HT1080 (cell line): ENCODE data around the gene EEF1AKMT3. TPM values are rescaled to one million over a fixed set of nuclear protein-coding genes. Genes with fewer than 3 reads are reported as not detected.

Experiments used
- DNase-seq: peaks from one replicate; pipeline ENCODE4 v3.0.0-alpha.2; 2015; ENCODE audit warnings: low read depth
- total RNA-seq: library from RNA; depleted of rRNA; stranded (reverse); fragments of >200 nt; shearing (Covaris generic); gene quantifications from 2 replicates; pipeline ENCODE4 v1.2.3, GENCODE V29; 2014

Gene EEF1AKMT3
- total RNA-seq, 1 experiment from 2014 or later = 7.0 TPM

DNA sequence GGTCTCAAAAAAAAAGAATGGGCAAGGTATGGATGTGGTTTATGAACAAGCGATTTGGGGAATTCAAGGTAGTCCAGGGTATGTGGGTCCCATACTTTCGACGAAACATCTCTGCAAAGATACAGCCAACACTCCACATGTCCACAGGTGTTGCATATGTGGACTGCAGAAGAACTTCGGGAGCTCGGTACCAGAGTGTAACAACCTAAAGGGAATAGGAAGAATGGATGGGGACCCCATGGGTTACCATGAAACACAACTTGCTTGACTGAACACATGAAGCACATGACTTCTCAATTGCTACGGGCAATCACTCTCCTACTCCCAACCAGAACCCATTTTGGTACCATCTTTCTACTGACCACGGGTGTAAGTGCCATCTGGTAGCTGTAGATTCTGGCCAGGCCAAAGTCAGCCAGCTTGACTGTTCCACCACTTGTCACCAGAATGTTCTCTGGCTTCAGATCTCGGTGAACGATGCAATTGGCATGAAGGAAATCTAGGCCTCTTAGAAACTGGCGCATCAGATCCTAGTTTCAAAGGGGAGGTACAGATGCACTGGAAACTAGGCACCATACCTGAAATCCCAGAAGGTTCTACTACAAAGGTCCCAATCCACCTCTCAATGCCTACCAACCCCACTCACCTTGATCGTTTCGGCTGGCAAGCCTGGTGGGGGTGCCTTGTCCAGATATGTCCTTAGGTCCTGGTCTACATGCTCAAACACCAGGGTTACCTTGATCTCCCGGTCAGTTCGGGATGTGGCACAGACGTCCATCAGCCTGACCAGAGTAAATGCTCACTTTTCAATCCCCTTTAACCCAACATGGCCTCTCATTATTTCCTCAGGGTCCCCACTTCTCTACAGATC lies 21.6 kb upstream of the EEF1AKMT3 start:
- no peak for DNase-seq

DNA sequence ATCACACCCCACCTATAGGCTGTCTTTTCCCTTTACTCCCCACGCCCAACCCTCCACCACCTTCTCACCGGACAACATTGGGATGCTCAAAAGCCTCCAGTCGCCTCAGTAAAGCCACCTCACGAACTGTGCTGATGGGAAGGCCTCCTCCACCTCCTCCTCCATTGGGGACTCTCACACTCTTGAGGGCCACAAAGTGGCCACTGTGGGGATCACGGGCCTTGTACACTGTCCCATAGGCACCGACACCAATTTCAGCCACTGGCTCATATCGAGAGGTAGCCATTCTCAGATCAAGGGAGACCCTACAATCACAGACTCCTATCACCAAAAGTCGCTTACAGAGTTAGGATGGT lies 21.0 kb upstream of the EEF1AKMT3 start:
- DNase-seq = no peak

GRCh38 chr12:57751788-57752667 lies 20.4 kb upstream of the EEF1AKMT3 start, which contains the start of gene CDK4:
Gene CDK4 (minus strand): TSS chr12:57752310. CDS start chr12:57751717, 593 bp downstream.
- DNase-seq = peak; percentile 100

DNA sequence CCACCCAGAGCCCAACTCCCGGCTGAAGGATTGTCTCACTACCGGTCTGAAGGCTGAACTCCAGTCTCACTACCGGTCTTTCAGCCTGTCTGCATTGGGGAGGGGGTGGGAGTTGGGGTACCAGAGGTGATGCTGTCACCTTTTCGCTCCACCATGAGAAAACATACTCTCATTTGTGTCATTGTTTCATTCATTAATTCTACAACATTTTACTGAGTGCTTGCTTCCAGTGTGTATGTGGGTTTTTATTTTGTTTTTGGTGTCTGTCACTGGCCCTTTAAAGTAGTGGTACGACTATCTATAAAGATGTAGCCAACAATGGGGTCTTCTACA lies 19.8 kb upstream of the EEF1AKMT3 start:
- no peak for DNase-seq

- DNase-seq = no peak
These were observed 18.6 kb upstream of the EEF1AKMT3 start for GRCh38 chr12:57753756-57754337.

DNA sequence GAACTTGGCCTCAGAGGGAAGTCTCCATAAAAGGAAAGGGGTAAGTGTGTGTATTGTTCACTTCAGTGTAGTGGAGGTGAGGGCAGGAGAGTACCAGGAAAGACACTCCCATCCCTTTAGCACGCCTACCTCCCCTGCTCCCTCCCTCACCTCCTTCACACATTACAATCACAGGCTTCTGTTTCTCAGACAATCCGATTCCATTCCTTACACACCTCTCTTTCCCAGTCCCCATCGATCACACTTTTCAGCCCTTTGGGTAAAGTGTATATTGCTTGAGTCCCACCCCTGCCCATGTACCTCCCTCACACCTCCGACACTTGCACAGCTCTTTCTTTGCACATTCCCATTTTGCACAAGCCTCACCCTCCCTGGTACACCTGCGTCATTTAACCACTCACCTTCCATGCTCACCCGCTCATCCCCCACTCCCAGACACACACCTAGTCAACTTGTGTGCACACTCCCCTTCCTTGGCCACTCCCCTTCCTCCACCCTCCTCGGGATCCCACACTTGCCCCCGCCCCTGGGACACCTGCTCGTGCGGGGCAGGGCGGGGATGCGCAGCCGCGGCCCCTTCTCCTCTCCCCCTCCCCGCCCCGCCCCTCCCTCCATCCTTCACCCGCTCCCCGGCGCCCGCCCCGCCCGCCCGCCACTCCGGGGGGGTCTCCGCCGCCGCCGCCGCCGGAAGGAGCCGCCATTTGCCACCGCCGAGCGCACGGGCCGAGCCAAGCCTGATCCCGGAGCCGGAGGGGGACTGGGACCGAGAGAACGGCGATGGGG lies 17.8 kb upstream of the EEF1AKMT3 start, which contains the start of gene MARCHF9:
MARCHF9 (plus strand) TSS at position 693 of the 783 bp plus-strand sequence. CDS start 426 bp downstream, outside the sequence.
- peak; percentile 42 for DNase-seq

DNA sequence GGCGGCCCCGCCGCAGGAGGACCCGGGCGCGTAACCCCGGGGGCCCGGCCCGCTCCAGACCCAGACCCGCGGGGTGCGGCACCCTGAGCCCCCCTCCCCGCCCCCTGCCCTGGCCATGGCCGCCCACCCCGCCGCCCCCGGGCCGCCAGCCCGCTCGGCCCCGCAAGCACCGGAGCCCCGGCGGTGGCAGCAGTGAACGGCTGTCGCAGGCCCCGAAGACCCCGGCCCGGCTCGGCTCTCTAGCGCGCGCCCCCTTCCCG lies 17.3 kb upstream of the EEF1AKMT3 start:
- no peak for DNase-seq

DNA sequence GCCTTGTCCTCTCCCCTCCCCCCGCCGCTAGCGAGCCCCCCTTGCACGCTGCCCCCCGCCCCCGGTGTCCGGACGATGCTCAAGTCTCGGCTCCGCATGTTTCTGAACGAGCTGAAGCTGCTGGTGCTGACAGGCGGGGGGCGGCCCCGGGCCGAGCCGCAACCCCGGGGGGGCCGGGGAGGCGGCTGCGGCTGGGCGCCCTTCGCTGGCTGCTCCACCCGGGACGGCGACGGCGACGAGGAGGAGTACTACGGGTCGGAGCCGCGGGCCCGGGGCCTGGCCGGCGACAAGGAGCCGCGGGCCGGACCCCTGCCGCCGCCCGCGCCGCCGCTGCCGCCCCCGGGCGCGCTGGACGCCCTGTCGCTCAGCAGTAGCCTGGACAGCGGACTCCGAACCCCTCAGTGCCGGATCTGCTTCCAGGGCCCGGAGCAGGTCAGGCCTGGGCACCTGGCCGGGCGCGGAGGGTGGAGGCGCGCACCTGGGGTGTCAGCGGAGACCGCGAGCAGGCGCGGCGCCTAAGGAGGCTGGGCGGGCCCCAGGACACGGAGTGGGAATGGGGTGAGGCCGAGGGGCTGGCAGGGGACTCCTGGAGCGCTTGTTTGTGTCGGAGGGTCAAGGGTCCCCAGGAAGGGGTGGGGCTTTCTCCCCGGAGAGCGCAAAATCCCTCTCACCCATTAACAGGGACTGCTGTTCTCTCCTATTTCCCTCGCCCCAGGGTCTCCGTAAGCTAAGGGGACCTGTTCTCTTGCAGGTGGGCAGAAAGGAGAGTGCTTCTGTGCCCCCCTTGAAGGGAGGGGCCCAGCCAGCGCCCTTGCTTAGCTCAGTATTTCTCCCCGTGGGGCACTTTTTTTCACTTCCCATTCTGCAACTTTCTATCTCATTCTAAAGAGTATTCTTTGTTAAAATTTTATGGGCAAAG lies 16.7 kb upstream of the EEF1AKMT3 start:
- no peak for DNase-seq

GRCh38 chr12:57756406-57757341 lies 15.7 kb upstream of the EEF1AKMT3 start:
- no peak for DNase-seq

DNA sequence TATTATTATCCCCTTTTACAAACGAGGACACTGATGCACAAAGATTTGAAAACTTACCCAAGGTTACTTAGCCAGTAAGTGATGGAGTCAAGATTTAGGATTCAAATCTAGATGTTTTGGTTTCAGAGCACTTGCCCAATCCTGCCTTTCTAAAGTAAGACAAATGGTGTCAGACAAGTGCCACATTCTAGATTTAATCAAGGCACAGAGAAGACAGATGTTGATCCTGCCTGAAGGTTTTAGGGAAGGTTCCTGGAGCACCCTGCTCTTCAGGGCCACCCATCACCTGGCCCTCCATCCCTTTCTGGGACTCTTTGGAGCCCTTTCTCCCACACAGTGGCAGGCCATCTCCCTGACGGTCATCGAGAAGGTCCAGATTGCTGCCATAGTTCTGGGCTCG lies 14.6 kb upstream of the EEF1AKMT3 start:
- no peak for DNase-seq

GRCh38 chr12:57758552-57759359 lies 13.7 kb upstream of the EEF1AKMT3 start:
- no peak for DNase-seq

DNA sequence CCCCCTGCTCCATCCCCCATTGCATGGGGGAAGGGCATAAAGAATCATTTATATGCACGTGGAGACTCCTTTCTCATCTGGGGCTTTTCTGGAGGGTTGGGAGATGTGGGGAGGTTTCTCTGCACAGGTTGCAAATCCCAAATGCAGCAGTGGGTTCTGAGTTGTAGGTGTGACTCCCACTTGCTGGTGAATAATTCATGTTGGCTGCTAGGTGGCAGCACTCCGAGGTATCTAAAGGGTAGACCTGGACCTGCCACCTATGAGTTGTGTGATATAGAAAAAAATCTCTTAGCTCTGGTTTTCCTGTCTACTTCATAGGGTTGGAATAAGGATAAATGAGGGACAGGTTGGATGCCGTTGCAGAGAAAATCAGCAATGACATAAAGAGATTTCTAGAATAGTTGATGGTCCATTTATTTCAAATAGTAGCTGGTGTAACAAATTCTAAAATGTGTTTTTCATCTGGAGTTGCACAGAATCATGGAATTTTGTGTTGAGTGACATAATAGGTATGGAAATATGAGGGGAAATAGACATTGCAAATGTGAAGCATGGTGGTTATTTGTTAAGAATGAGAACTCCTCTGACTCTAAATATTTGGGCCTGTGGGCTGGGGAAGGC lies 12.9 kb upstream of the EEF1AKMT3 start:
- no peak for DNase-seq

GRCh38 chr12:57760347-57760982 lies 11.9 kb upstream of the EEF1AKMT3 start:
- DNase-seq = no peak

DNA sequence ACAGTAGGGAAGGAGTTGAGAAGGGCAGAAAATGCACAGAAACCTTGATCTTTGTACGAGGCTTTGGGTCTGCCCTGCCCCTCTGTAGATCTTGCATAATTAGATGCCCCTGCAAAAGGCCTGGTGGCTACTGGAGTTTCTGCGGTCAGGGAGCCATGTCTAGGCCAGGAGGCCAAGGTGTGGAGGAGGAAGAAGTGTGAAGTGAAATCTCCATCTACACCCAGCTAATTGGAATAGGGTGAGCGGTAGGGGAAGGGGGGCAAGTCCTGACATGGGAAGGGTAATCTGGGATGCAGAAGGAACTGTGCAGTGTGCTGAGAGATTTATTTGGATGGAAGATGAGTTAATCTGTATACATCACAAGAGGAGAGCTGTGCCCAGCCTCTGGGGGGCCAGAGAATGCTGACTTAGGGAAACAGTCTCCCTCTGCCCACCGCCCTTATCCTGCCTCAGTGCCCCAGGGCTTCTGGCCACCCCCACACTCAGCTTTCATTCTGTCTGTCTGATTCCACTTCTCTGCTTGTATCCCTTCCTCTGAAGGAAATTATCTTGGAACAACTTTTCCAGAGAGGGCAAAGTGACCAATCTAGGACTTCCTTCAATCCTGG lies 10.9 kb upstream of the EEF1AKMT3 start:
- no peak for DNase-seq

- DNase-seq = no peak
These were observed 10.0 kb upstream of the EEF1AKMT3 start for GRCh38 chr12:57762463-57762862.

DNA sequence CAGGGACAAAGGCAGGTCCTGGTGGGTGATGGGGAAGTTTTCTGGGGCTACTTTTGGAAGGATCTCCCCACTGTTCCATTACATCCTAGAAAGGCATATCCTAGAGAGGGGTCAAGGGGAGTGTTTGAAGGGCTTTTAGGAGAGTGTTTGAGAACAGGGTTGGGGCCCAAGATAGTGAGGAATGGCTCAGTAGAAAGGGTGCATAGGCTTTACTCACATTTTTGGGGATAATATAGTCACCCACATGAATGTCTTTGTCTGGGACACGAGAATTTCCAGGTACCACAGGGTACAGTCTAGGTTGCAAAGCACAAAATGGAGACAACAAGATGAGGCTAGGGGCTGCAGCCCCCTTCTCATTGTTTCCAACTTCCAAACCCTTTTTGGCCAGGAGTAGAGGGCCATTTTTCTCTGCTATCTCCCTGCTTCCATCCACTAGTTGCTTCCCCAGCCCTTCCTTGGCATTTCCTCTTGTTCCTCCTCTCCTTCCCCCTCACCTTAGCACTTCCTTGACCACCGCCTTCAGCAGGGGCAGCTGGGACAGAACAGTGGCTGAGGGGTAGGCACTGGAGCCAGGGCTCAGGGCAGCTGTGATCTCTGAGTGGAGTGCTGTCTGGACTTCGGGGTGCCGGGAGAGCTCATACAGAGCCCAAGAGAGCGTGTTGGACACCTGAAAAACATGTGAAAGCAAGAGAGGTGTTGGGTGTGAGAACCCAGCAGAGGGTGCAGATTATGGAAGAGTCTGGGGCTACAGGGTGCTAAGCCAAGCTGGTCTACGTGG lies 8.3 kb upstream of the EEF1AKMT3 start:
- no peak for DNase-seq
